H9 (cell line): Measurements from ENCODE around the gene CCR1. TPM values are rescaled to one million over a fixed set of nuclear protein-coding genes. Genes with fewer than 3 reads are reported as not detected.

Source experiments
- DNase-seq: peaks from one replicate; pipeline ENCODE4 v3.0.0-alpha.2; 2017
- H2AFZ ChIP-seq: one replicate; pipeline ENCODE4 v1.6.1; 2013; ENCODE audit warnings: mild to moderate bottlenecking, low read length, control low read depth, moderate library complexity
- H2AK5ac ChIP-seq: 2 replicates; pipeline ENCODE4 v1.6.1; 2013; ENCODE audit warnings: low read length, control low read depth, mixed read lengths; ENCODE audit not compliant: insufficient read length
- H2BK120ac ChIP-seq: one replicate; pipeline ENCODE4 v1.6.1; 2013; ENCODE audit warnings: low read depth, mild to moderate bottlenecking, low read length, control low read depth, inconsistent platforms; ENCODE audit not compliant: poor library complexity, severe bottlenecking
- H2BK12ac ChIP-seq: 2 replicates; pipeline ENCODE4 v1.6.1; 2013; ENCODE audit warnings: low read length, control low read depth, mixed read lengths, low read depth; ENCODE audit not compliant: insufficient read length
- H2BK15ac ChIP-seq: 2 replicates; pipeline ENCODE4 v1.6.1; 2013; ENCODE audit warnings: low read depth, low read length, control low read depth
- H2BK20ac ChIP-seq: one replicate; pipeline ENCODE4 v1.6.1; 2013; ENCODE audit warnings: low read depth, mild to moderate bottlenecking, low read length, control low read depth, inconsistent platforms; ENCODE audit not compliant: poor library complexity, severe bottlenecking
- H2BK5ac ChIP-seq: 2 replicates; pipeline ENCODE4 v1.6.1; 2013; ENCODE audit warnings: low read length, control low read depth, mixed read lengths; ENCODE audit not compliant: insufficient read length
- H3K14ac ChIP-seq: 2 replicates; pipeline ENCODE4 v1.6.1; 2013; ENCODE audit warnings: low read length, control low read depth; ENCODE audit not compliant: insufficient read depth
- H3K18ac ChIP-seq: 2 replicates; pipeline ENCODE4 v1.6.1; 2013; ENCODE audit warnings: low read depth, mild to moderate bottlenecking, mixed read lengths, low read length, control low read depth; ENCODE audit not compliant: insufficient read length
- H3K23ac ChIP-seq: 2 replicates; pipeline ENCODE4 v1.6.1; 2013; ENCODE audit warnings: low read length, control low read depth, mixed read lengths, low read depth; ENCODE audit not compliant: insufficient read length
- H3K23me2 ChIP-seq: 2 replicates; pipeline ENCODE4 v1.6.1; 2013; ENCODE audit warnings: low read depth, mild to moderate bottlenecking, mixed read lengths, low read length, control low read depth; ENCODE audit not compliant: insufficient read length, poor library complexity, severe bottlenecking
- H3K27ac ChIP-seq: 2 replicates; pipeline ENCODE4 v1.5.1; 2013; ENCODE audit warnings: low read length, control low read depth, mixed read lengths, low read depth; ENCODE audit not compliant: insufficient read length
- H3K27me3 ChIP-seq: 2 replicates; pipeline ENCODE4 v1.6.1; 2013; ENCODE audit warnings: low read length, control low read depth, inconsistent platforms; ENCODE audit not compliant: insufficient read depth
- H3K4ac ChIP-seq: 2 replicates; pipeline ENCODE4 v1.6.1; 2013; ENCODE audit warnings: low read depth, mild to moderate bottlenecking, control low read depth, inconsistent platforms, low read length, moderate library complexity
- H3K4me1 ChIP-seq: 2 replicates; pipeline ENCODE4 v1.6.1; 2013; ENCODE audit warnings: low read length, control low read depth, inconsistent platforms; ENCODE audit not compliant: insufficient read depth
- H3K4me2 ChIP-seq: 2 replicates; pipeline ENCODE4 v1.6.1; 2013; ENCODE audit warnings: low read length, control low read depth, mixed read lengths; ENCODE audit not compliant: insufficient read length, insufficient read depth
- H3K56ac ChIP-seq: 2 replicates; pipeline ENCODE4 v1.6.1; 2013; ENCODE audit warnings: low read depth, mild to moderate bottlenecking, mixed read lengths, low read length, control low read depth; ENCODE audit not compliant: insufficient read length
- H3K79me1 ChIP-seq: 2 replicates; pipeline ENCODE4 v1.6.1; 2013; ENCODE audit warnings: low read depth, mild to moderate bottlenecking, moderate library complexity, low read length, control low read depth, inconsistent platforms; ENCODE audit not compliant: insufficient read depth, poor library complexity, severe bottlenecking
- H3K79me2 ChIP-seq: 2 replicates; pipeline ENCODE4 v1.6.1; 2013; ENCODE audit warnings: low read length, control low read depth, inconsistent platforms; ENCODE audit not compliant: insufficient read depth
- H3K9ac ChIP-seq: 2 replicates; pipeline ENCODE4 v1.6.1; 2013; ENCODE audit warnings: low read length, control low read depth, mixed read lengths; ENCODE audit not compliant: insufficient read length; ENCODE audit errors: extremely low read depth
- H3K9me3 ChIP-seq: one replicate; pipeline ENCODE4 v1.6.1; 2013; ENCODE audit warnings: low read depth, low read length, inconsistent platforms; ENCODE audit not compliant: control insufficient read depth
- H3T11ph ChIP-seq: one replicate; pipeline ENCODE4 v1.6.1; 2013; ENCODE audit warnings: mild to moderate bottlenecking, low read length, control low read depth, inconsistent platforms
- H4K20me1 ChIP-seq: one replicate; pipeline ENCODE4 v1.6.1; 2013; ENCODE audit not compliant: control insufficient read depth, insufficient read length, insufficient read depth
- H4K5ac ChIP-seq: 2 replicates; pipeline ENCODE4 v1.6.1; 2013; ENCODE audit warnings: low read depth, mild to moderate bottlenecking, mixed read lengths, low read length, control low read depth; ENCODE audit not compliant: insufficient read length
- H4K8ac ChIP-seq: replicated peaks from 2 replicates; pipeline ENCODE4 v1.6.1; 2013; ENCODE audit warnings: low read length, control low read depth, mixed read lengths, low read depth; ENCODE audit not compliant: insufficient read length
- H4K91ac ChIP-seq: 2 replicates; pipeline ENCODE4 v1.6.1; 2013; ENCODE audit warnings: low read depth, mild to moderate bottlenecking, moderate library complexity, mixed read lengths, low read length, control low read depth; ENCODE audit not compliant: insufficient read length
- H3K27ac Mint-ChIP-seq, 3 experiments: 2 replicates in 2 of 3; 3 replicates in 1 of 3; pipeline ENCODE4 v1.8.0; 2020 to 2021; ENCODE audit warnings: mixed read lengths in 3 of 3, mild to moderate bottlenecking in 1 of 3, moderate library complexity in 1 of 3
- H3K27me3 Mint-ChIP-seq: 2 replicates; pipeline ENCODE4 v1.8.0; 2021; ENCODE audit warnings: low read depth, mild to moderate bottlenecking, moderate library complexity, mixed read lengths
- H3K36me3 Mint-ChIP-seq, 3 experiments: 2 replicates in 2 of 3; 3 replicates in 1 of 3; pipeline ENCODE4 v1.8.0; 2020 to 2021; ENCODE audit warnings: low read depth in 3 of 3, mixed read lengths in 3 of 3; ENCODE audit not compliant: insufficient read depth in 1 of 3
- H3K4me1 Mint-ChIP-seq, 2 experiments: 2 replicates each; pipeline ENCODE4 v1.8.0; 2020; ENCODE audit warnings: mixed read lengths in 2 of 2
- H3K4me3 Mint-ChIP-seq, 2 experiments: 2 replicates in 1 of 2; 3 replicates in 1 of 2; pipeline ENCODE4 v1.8.0; 2020 to 2021; ENCODE audit warnings: mild to moderate bottlenecking in 2 of 2, mixed read lengths in 2 of 2, moderate library complexity in 1 of 2
- H3K9me3 Mint-ChIP-seq, 2 experiments: 2 replicates in 1 of 2; 3 replicates in 1 of 2; pipeline ENCODE4 v1.8.0; 2020; ENCODE audit warnings: mild to moderate bottlenecking in 2 of 2, mixed read lengths in 2 of 2, moderate library complexity in 1 of 2
- WGBS: extraction: QIAGEN DNeasy Blood & Tissue Kit; methylation state at CpG from one replicate; pipeline ENCODE4 v1.1.7; 2013; ENCODE audit warnings: missing lambda C conversion rate, low lambda C conversion rate, mixed read lengths; ENCODE audit not compliant: insufficient read length; ENCODE audit errors: extremely low coverage; 5-methylcytosine and 5-hydroxymethylcytosine counted together
- total RNA-seq: library from RNA; stranded (reverse); gene quantifications from 2 replicates; pipeline ENCODE4 v1.2.1, GENCODE V29; 2021
- TF ChIP-seq, protein P1 (sequence below): fragments of 200-600 bp; sonication (generic); conservative IDR thresholded peaks from 3 replicates; pipeline ENCODE4 v1.8.0; 2021; ENCODE audit warnings: antibody characterized with exemption, mild to moderate bottlenecking

Gene CCR1
- total RNA-seq, 1 experiment from 2014 or later, result not detected

DNA sequence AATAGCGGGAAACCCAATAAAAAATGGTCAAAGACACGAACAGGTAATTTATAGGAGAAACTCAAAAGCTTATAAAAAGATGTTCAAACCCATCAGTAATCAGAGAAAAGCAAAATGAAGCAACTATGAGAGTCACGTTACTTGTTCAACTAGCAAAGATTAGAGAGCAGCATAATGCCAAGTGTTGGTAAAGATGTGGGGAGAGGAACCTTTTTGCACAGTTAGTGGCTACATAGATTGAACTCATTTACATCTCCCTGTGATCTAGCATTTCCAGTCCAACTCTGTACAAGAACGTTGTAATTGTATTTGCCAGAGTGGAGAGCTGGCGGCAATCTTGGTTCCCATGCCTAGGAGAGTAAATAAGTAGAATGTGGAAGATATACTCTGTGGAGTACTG, 15.2 kb downstream of the CCR1 start:
- Histone ChIP-seq H3K4ac (no peak overlapping the region), H3K4me2 (no peak overlapping the region), H2BK12ac (no peak overlapping the region), H3K27ac (no peak overlapping the region), H2BK15ac (no peak overlapping the region), H3K79me1 (no peaks in the 10 kb centered on the region), H3K23ac (no peak overlapping the region), H3K56ac (no peak overlapping the region), H3K23me2 (no peaks in the 10 kb centered on the region), H2BK5ac (no peak overlapping the region), H3K14ac (no peak overlapping the region), H2BK120ac (no peak overlapping the region), H4K5ac (no peak overlapping the region), H4K8ac (no peak overlapping the region), H2AK5ac (no peak overlapping the region), H3K27me3 (no peaks in the 10 kb centered on the region), H2BK20ac (no peak overlapping the region), H3K18ac (no peak overlapping the region), H4K91ac (no peak overlapping the region), H3K79me2 (no peaks in the 10 kb centered on the region), H3T11ph (no peak overlapping the region), H4K20me1 (no peaks in the 10 kb centered on the region), H2AFZ (no peak overlapping the region), H3K4me1 (no peaks in the 10 kb centered on the region), H3K9ac (no peak overlapping the region), H3K9me3 (no peaks in the 10 kb centered on the region)
- Mint-ChIP-seq H3K36me3 (peaks cover 0 to 17% (median 2%) of the 10 kb centered on the region in 3 experiments; a peak in 4 of 7 replicates), H3K27ac (no peak overlapping the region), H3K9me3 (peaks cover 17 to 24% of the 10 kb centered on the region in 2 experiments), H3K27me3 (no peaks in the 10 kb centered on the region), H3K4me1 (no peaks in the 10 kb centered on the region), H3K4me3 (no peak overlapping the region)
- DNase-seq, result no peak
- no CpG with 5 or more reads among the region's 5 CpGs for WGBS
- TF ChIP-seq, protein P1, sequence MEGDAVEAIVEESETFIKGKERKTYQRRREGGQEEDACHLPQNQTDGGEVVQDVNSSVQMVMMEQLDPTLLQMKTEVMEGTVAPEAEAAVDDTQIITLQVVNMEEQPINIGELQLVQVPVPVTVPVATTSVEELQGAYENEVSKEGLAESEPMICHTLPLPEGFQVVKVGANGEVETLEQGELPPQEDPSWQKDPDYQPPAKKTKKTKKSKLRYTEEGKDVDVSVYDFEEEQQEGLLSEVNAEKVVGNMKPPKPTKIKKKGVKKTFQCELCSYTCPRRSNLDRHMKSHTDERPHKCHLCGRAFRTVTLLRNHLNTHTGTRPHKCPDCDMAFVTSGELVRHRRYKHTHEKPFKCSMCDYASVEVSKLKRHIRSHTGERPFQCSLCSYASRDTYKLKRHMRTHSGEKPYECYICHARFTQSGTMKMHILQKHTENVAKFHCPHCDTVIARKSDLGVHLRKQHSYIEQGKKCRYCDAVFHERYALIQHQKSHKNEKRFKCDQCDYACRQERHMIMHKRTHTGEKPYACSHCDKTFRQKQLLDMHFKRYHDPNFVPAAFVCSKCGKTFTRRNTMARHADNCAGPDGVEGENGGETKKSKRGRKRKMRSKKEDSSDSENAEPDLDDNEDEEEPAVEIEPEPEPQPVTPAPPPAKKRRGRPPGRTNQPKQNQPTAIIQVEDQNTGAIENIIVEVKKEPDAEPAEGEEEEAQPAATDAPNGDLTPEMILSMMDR, result no peak
